GM23338 (cell line): ENCODE data around the gene COL4A1. TPM values are rescaled to one million over a fixed set of nuclear protein-coding genes. Genes with fewer than 3 reads are reported as not detected.

Source experiments
- ATAC-seq: fragments of 200-7000 bp; cut with Tn5 transposase; 3 replicates; pipeline ENCODE4 v1.9.1; 2020
- DNase-seq: peaks from one replicate; pipeline ENCODE4 v3.0.0-alpha.2; 2015; ENCODE audit warnings: low spot score
- H2AFZ ChIP-seq: fragments of 200-600 bp; sonication (generic); 2 replicates; pipeline ENCODE4 v1.8.0; 2016; ENCODE audit warnings: antibody characterized with exemption, mild to moderate bottlenecking, moderate library complexity
- H3F3A ChIP-seq: fragments of 200-600 bp; sonication (generic); replicated peaks from 2 replicates; pipeline ENCODE4 v1.8.0; 2017; ENCODE audit warnings: antibody characterized with exemption, mixed run types, low read depth
- H3K27ac ChIP-seq: fragments of 200-600 bp; sonication (generic); 2 replicates; pipeline ENCODE4 v1.6.1; 2016; ENCODE audit warnings: low read depth
- H3K27me3 ChIP-seq: fragments of 200-600 bp; sonication (generic); 2 replicates; pipeline ENCODE4 v1.8.0; 2016; ENCODE audit warnings: mild to moderate bottlenecking, mixed run types, moderate library complexity; ENCODE audit not compliant: insufficient read depth
- H3K36me3 ChIP-seq: fragments of 200-600 bp; sonication (generic); 2 replicates; pipeline ENCODE4 v1.8.0; 2016; ENCODE audit warnings: mild to moderate bottlenecking; ENCODE audit not compliant: insufficient read depth
- H3K4me1 ChIP-seq: fragments of 200-600 bp; sonication (generic); 2 replicates; pipeline ENCODE4 v1.8.0; 2016; ENCODE audit warnings: mild to moderate bottlenecking, moderate library complexity; ENCODE audit not compliant: insufficient read depth
- H3K4me2 ChIP-seq: fragments of 200-600 bp; sonication (generic); 2 replicates; pipeline ENCODE4 v1.7.1; 2017; ENCODE audit warnings: mixed run types
- H3K4me3 ChIP-seq: fragments of 200-600 bp; sonication (generic); 2 replicates; pipeline ENCODE4 v1.6.1; 2016; ENCODE audit warnings: mixed run types
- H3K79me2 ChIP-seq: fragments of 200-600 bp; sonication (generic); replicated peaks from 2 replicates; pipeline ENCODE4 v1.8.0; 2017; ENCODE audit warnings: mild to moderate bottlenecking; ENCODE audit not compliant: insufficient read depth
- H3K9me2 ChIP-seq: fragments of 200-600 bp; sonication (generic); 2 replicates; pipeline ENCODE4 v1.8.0; 2017; ENCODE audit not compliant: insufficient read depth
- H4K20me1 ChIP-seq: fragments of 200-600 bp; sonication (generic); replicated peaks from 2 replicates; pipeline ENCODE4 v1.8.0; 2017; ENCODE audit warnings: mild to moderate bottlenecking; ENCODE audit not compliant: insufficient read depth
- H3K27ac Mint-ChIP-seq: 2 replicates; pipeline ENCODE4 v1.8.0; 2020; ENCODE audit warnings: inconsistent platforms, mild to moderate bottlenecking, moderate library complexity, mixed read lengths
- H3K27me3 Mint-ChIP-seq: 3 replicates; pipeline ENCODE4 v1.8.0; 2022; ENCODE audit warnings: low read depth, mild to moderate bottlenecking, moderate library complexity, mixed read lengths, inconsistent platforms; ENCODE audit not compliant: insufficient read depth, poor library complexity
- H3K36me3 Mint-ChIP-seq: 3 replicates; pipeline ENCODE4 v1.8.0; 2021; ENCODE audit warnings: low read depth, mild to moderate bottlenecking, inconsistent platforms, moderate library complexity, mixed read lengths
- H3K4me1 Mint-ChIP-seq: 3 replicates; pipeline ENCODE4 v1.8.0; 2020; ENCODE audit warnings: mild to moderate bottlenecking, inconsistent platforms, mixed read lengths
- H3K4me3 Mint-ChIP-seq: 3 replicates; pipeline ENCODE4 v1.8.0; 2021; ENCODE audit warnings: moderate library complexity, mild to moderate bottlenecking, inconsistent platforms, mixed read lengths
- H3K9me3 Mint-ChIP-seq: 3 replicates; pipeline ENCODE4 v1.8.0; 2020; ENCODE audit warnings: moderate library complexity, mild to moderate bottlenecking, inconsistent platforms, mixed read lengths
- CREB1 ChIP-seq: fragments of 250-450 bp; sonication (Bioruptor Pico); IDR thresholded peaks from 2 replicates; pipeline ENCODE4 v1.5.0; 2020; ENCODE audit warnings: low read depth, mild to moderate bottlenecking, moderate library complexity
- ETS1 ChIP-seq: IDR thresholded peaks from 2 replicates; pipeline ENCODE4 v1.6.1; 2016; ENCODE audit warnings: antibody characterized with exemption
- EZH2 ChIP-seq: fragments of 200-600 bp; sonication (generic); IDR thresholded peaks from one replicate; pipeline ENCODE4 v1.8.0; 2017; ENCODE audit warnings: antibody characterized with exemption, mild to moderate bottlenecking, low read depth; ENCODE audit not compliant: unreplicated experiment
- EZH2phosphoT487 ChIP-seq: fragments of 200-600 bp; sonication (generic); IDR thresholded peaks from one replicate; pipeline ENCODE4 v1.8.1; 2018; ENCODE audit warnings: antibody characterized with exemption; ENCODE audit not compliant: unreplicated experiment
- JUNB ChIP-seq: IDR thresholded peaks from one replicate; pipeline ENCODE4 v1.6.1; 2016; ENCODE audit warnings: antibody characterized with exemption; ENCODE audit not compliant: unreplicated experiment
- NANOG ChIP-seq: IDR thresholded peaks from 2 replicates; pipeline ENCODE4 v1.6.1; 2016; ENCODE audit warnings: antibody characterized with exemption, borderline replicate concordance
- POLR2AphosphoS5 ChIP-seq: IDR thresholded peaks from 2 replicates; pipeline ENCODE4 v1.6.1; 2016; ENCODE audit warnings: antibody characterized with exemption, low read depth
- REST ChIP-seq: IDR thresholded peaks from one replicate; pipeline ENCODE4 v1.6.1; 2018; ENCODE audit warnings: antibody characterized with exemption; ENCODE audit not compliant: unreplicated experiment
- STAT1 ChIP-seq: IDR thresholded peaks from one replicate; pipeline ENCODE4 v1.6.1; 2016; ENCODE audit warnings: antibody characterized with exemption; ENCODE audit not compliant: unreplicated experiment
- ZNF114 ChIP-seq: fragments of 250-450 bp; sonication (Bioruptor Pico); IDR thresholded peaks from 2 replicates; pipeline ENCODE4 v1.5.0; 2020; ENCODE audit warnings: mild to moderate bottlenecking, moderate library complexity
- ZNF331 ChIP-seq: fragments of 250-450 bp; sonication (Bioruptor Pico); IDR thresholded peaks from 2 replicates; pipeline ENCODE4 v1.5.0; 2020; ENCODE audit warnings: low read depth, mild to moderate bottlenecking, moderate library complexity
- polyA plus RNA-seq: library from polyadenylated mRNA; unstranded; fragments of >200 nt; fragmentation: Nextera tagmentation; extraction: Ambion mirVana; gene quantifications from 2 replicates; pipeline ENCODE4 v1.2.1, GENCODE V29; 2016
- total RNA-seq: library from RNA; depleted of rRNA; stranded (reverse); fragments of >200 nt; shearing (Covaris generic); gene quantifications from 2 replicates; pipeline ENCODE4 v1.2.3, GENCODE V29; 2014
- TF ChIP-seq, protein P1 (sequence below): fragments of 250-450 bp; sonication (Bioruptor Pico); IDR thresholded peaks from 2 replicates; pipeline ENCODE4 v1.5.0; 2020; ENCODE audit warnings: mild to moderate bottlenecking, moderate library complexity
- TF ChIP-seq, protein P2 (sequence below), 2 experiments: fragments of 200-600 bp in 1 of 2; sonication (generic) in 1 of 2; conservative IDR thresholded peaks; 2 replicates each; pipeline versions ENCODE4 v1.5.1 to v1.6.1; 2016 to 2017; ENCODE audit warnings: antibody characterized with exemption in 2 of 2, low read depth in 2 of 2, mild to moderate bottlenecking in 2 of 2, moderate library complexity in 1 of 2

The COL4A1 gene
- total and polyA plus RNA-seq, 2 experiments from 2014 or later: 39.1 to 110 TPM

- H4K20me1 ChIP-seq: no peaks in the 10 kb centered on the region; the same call in 1 of the 2 replicates
- H3F3A ChIP-seq: no peaks in the 10 kb centered on the region
- no peaks in the 10 kb centered on the region for H3K9me3 Mint-ChIP-seq
- H3K27ac ChIP-seq: peak overlapping the region; percentile 59; the same call in 1 of the 2 replicates
- peak overlapping the region; percentile 33; the same call in 1 of the 3 replicates for H3K4me3 Mint-ChIP-seq
- peaks cover 46% of the 10 kb centered on the region for H3K4me1 ChIP-seq
- peak overlapping the region; percentile 38 for H3K27ac Mint-ChIP-seq
- peaks cover 5% of the 10 kb centered on the region for H3K27me3 Mint-ChIP-seq
- TF ChIP-seq STAT1 (no peak), CREB1 (CRISPR knock-in tag) (no peak), NANOG (no peak), EZH2phosphoT487 (no peak), EZH2 (no peak), ETS1 (no peak), POLR2AphosphoS5 (no peak), REST (no peak), ZNF331 (CRISPR knock-in tag) (no peak), ZNF114 (CRISPR knock-in tag) (no peak), JUNB (no peak)
- TF ChIP-seq, protein P1, sequence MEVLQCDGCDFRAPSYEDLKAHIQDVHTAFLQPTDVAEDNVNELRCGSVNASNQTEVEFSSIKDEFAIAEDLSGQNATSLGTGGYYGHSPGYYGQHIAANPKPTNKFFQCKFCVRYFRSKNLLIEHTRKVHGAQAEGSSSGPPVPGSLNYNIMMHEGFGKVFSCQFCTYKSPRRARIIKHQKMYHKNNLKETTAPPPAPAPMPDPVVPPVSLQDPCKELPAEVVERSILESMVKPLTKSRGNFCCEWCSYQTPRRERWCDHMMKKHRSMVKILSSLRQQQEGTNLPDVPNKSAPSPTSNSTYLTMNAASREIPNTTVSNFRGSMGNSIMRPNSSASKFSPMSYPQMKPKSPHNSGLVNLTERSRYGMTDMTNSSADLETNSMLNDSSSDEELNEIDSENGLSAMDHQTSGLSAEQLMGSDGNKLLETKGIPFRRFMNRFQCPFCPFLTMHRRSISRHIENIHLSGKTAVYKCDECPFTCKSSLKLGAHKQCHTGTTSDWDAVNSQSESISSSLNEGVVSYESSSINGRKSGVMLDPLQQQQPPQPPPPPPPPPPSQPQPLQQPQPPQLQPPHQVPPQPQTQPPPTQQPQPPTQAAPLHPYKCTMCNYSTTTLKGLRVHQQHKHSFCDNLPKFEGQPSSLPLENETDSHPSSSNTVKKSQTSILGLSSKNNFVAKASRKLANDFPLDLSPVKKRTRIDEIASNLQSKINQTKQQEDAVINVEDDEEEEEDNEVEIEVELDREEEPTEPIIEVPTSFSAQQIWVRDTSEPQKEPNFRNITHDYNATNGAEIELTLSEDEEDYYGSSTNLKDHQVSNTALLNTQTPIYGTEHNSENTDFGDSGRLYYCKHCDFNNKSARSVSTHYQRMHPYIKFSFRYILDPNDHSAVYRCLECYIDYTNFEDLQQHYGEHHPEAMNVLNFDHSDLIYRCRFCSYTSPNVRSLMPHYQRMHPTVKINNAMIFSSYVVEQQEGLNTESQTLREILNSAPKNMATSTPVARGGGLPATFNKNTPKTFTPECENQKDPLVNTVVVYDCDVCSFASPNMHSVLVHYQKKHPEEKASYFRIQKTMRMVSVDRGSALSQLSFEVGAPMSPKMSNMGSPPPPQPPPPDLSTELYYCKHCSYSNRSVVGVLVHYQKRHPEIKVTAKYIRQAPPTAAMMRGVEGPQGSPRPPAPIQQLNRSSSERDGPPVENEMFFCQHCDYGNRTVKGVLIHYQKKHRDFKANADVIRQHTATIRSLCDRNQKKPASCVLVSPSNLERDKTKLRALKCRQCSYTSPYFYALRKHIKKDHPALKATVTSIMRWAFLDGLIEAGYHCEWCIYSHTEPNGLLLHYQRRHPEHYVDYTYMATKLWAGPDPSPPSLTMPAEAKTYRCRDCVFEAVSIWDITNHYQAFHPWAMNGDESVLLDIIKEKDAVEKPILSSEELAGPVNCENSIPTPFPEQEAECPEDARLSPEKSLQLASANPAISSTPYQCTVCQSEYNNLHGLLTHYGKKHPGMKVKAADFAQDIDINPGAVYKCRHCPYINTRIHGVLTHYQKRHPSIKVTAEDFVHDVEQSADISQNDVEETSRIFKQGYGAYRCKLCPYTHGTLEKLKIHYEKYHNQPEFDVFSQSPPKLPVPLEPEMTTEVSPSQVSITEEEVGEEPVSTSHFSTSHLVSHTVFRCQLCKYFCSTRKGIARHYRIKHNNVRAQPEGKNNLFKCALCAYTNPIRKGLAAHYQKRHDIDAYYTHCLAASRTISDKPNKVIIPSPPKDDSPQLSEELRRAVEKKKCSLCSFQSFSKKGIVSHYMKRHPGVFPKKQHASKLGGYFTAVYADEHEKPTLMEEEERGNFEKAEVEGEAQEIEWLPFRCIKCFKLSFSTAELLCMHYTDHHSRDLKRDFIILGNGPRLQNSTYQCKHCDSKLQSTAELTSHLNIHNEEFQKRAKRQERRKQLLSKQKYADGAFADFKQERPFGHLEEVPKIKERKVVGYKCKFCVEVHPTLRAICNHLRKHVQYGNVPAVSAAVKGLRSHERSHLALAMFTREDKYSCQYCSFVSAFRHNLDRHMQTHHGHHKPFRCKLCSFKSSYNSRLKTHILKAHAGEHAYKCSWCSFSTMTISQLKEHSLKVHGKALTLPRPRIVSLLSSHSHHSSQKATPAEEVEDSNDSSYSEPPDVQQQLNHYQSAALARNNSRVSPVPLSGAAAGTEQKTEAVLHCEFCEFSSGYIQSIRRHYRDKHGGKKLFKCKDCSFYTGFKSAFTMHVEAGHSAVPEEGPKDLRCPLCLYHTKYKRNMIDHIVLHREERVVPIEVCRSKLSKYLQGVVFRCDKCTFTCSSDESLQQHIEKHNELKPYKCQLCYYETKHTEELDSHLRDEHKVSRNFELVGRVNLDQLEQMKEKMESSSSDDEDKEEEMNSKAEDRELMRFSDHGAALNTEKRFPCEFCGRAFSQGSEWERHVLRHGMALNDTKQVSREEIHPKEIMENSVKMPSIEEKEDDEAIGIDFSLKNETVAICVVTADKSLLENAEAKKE: no peak
- TF ChIP-seq, protein P2, sequence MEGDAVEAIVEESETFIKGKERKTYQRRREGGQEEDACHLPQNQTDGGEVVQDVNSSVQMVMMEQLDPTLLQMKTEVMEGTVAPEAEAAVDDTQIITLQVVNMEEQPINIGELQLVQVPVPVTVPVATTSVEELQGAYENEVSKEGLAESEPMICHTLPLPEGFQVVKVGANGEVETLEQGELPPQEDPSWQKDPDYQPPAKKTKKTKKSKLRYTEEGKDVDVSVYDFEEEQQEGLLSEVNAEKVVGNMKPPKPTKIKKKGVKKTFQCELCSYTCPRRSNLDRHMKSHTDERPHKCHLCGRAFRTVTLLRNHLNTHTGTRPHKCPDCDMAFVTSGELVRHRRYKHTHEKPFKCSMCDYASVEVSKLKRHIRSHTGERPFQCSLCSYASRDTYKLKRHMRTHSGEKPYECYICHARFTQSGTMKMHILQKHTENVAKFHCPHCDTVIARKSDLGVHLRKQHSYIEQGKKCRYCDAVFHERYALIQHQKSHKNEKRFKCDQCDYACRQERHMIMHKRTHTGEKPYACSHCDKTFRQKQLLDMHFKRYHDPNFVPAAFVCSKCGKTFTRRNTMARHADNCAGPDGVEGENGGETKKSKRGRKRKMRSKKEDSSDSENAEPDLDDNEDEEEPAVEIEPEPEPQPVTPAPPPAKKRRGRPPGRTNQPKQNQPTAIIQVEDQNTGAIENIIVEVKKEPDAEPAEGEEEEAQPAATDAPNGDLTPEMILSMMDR (conservative IDR thresholded peaks at IDR 0.05; ENCODE audit: low read depth in 2 of 2): no peak
- peaks cover 77% of the 10 kb centered on the region for H3K4me1 Mint-ChIP-seq
- H3K4me2 ChIP-seq: peak overlapping the region; percentile 64
- no peak overlapping the region for H3K4me3 ChIP-seq
- peaks cover 47% of the 10 kb centered on the region for H3K79me2 ChIP-seq
- ATAC-seq: no peak; the same call in 1 of the 3 replicates
- no peaks in the 10 kb centered on the region for H3K36me3 ChIP-seq
- H3K27me3 ChIP-seq: no peaks in the 10 kb centered on the region
- no peaks in the 10 kb centered on the region for H3K9me2 ChIP-seq
- no peak for DNase-seq
- no peak overlapping the region for H2AFZ ChIP-seq
- no peaks in the 10 kb centered on the region for H3K36me3 Mint-ChIP-seq
Observed at GRCh38 chr13:110266431-110266809, 40.5 kb downstream of the COL4A1 start.
